HG02840 (cell line): Measurements from ENCODE around the gene MON1A.
"Not testable (repeated sequence)": the region's sequence is repeated elsewhere in the genome, so short reads cannot be mapped to it uniquely, and the experiment has no call there.

Experiments
- ATAC-seq: cut with Tn5 transposase; IDR thresholded peaks from one replicate; pipeline ENCODE4 v1.9.1; 2021; ENCODE audit warnings: mild to moderate bottlenecking, moderate library complexity, moderate number of reproducible peaks; ENCODE audit not compliant: unreplicated experiment, low FRiP score

The MON1A gene, protein sequence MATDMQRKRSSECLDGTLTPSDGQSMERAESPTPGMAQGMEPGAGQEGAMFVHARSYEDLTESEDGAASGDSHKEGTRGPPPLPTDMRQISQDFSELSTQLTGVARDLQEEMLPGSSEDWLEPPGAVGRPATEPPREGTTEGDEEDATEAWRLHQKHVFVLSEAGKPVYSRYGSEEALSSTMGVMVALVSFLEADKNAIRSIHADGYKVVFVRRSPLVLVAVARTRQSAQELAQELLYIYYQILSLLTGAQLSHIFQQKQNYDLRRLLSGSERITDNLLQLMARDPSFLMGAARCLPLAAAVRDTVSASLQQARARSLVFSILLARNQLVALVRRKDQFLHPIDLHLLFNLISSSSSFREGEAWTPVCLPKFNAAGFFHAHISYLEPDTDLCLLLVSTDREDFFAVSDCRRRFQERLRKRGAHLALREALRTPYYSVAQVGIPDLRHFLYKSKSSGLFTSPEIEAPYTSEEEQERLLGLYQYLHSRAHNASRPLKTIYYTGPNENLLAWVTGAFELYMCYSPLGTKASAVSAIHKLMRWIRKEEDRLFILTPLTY

DNA sequence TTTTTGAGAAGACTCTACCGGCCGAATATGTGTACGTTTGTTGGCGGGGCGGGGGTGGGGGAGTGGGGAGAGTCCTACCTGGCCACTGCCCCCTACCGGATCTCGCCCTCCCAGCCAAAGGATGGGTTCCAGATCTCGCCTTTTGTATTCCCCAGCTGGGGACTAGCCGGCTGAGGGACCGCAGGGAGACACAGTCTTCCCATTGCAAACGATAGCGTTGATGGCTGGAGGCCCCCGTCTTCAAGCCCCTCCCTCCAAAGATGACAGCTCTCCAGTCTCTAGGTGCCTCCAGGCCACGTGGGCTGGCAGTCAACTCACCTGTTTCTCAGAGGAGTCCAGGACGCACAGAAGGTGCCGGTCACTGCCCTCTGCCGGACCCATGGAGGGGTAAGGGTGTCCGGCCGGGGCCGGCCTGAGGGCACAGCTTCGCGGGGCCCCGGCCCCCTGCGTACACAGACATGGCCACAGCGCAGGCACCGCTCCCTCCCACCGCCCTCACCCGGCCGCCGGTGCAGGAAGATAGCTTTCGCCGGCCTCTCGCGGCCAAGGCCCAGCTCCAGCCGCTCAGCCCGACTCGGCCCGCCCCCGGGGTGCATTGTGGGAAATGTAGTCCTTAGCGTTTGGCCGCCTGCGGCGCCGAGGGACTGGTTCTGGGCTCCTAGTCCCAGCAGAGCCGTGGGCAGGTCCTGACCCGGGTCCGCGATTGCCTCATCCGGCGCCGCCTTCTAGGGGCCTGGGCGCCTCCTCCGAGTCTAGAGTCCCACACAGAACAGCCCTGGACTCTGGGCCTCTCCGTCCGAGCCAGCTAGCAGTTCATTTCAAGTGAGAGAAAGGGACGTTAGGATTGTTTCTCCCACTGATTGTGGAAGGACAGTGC lies at the start of gene MON1A:
MON1A (minus strand) TSS at position 521 of the 877 bp plus-strand sequence. CDS start 16,465 bp downstream, outside the sequence.
- peak; percentile 84 for ATAC-seq

DNA sequence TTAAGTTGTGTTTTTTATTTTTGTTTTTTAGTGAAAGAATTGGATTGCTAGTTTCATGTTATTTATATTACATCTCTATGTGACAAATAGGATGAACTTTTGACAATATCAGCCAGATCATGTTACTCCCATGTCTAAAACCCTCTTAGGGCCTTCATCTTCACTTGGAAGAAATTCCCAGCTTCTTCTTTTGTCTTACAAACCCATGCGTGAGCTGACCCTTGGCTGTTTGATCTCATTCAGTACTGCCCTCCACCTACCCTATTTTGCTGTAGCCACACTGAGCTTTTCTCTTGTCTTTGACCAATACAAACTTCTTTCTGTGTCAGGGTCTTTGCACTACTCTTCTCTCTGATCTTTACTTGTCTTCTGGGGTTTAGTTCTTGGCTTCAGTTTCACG lies 47.3 kb upstream of the MON1A start:
- no peak for ATAC-seq

- ATAC-seq = no peak
Observed at GRCh38 chr3:49972656-49973055, 43.0 kb upstream of the MON1A start.

DNA sequence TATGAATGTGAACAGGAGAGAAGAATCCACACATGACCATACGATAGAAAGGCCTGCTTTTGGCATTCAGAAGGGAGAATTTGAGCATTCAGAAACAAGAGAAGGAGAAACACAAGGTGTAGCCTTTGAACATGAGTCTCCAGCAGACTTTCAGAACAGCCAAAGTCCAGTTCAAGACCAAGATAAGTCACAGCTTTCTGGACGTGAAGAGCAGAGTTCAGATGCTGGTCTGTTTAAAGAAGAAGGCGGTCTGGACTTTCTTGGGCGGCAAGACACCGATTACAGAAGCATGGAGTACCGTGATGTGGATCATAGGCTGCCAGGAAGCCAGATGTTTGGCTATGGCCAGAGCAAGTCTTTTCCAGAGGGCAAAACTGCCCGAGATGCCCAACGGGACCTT lies 38.7 kb upstream of the MON1A start:
- ATAC-seq = no peak

GRCh38 chr3:49967291-49967690 lies 37.7 kb upstream of the MON1A start:
- no peak for ATAC-seq

- no peak for ATAC-seq
Observed at GRCh38 chr3:49966233-49966942, 36.8 kb upstream of the MON1A start.

DNA sequence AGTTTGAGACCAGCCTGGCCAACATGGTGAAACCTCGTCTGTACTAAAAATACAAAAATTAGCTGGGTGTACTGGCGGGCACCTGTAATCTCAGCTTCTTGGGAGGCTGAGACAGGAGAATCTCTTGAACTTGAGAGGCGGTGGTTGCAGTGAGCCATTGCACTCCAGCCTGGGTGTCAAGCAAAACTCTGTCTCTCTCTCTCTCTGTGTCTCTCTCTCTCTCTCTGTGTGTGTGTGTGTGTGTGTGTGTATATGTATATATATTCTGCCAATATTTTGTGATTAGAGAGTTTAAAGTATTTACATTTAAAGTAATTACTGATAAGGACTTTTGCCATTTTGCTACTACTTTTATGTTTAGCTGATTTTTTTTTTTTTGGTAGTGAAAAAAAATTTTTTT lies 26.0 kb upstream of the MON1A start:
- no peak for ATAC-seq

DNA sequence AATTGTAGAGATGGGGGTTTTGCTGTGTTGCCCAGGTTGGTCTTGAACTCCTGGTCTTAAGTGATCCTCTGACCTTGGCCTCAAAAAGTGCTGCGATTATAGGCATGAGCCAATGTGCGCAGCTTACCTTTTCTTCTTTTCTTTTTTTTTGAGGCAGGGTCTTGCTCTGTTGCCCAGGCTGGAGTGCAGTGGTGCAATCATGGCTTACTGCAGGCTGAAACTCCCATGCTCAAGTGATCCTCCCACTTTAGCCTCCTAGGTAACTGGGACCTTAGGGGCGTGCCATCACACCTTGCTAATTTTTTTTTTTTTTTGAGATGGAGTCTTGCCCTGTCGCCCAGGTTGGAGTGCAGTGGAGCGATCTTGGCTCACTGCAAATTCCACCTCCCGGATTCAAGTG lies 23.3 kb upstream of the MON1A start:
- no peak for ATAC-seq

DNA sequence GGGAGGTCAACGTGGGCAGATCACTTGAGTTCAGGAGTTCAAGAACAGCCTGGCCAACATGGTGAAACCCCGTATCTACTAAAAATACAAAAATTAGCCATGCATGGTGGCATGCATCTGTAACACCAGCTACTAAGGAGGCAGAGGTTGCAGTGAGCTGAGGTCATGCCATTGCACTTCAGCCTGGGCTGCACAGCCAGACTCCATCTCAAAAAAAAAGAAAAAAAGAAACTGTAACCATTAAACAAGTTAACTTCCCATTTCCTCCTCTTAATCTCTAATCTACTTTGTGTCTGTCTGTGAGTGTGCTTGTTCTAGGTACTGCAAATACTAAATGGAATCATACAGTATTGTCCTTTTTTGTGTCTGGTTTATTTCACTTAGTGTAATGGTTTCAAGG lies 13.0 kb upstream of the MON1A start:
- ATAC-seq = no peak

DNA sequence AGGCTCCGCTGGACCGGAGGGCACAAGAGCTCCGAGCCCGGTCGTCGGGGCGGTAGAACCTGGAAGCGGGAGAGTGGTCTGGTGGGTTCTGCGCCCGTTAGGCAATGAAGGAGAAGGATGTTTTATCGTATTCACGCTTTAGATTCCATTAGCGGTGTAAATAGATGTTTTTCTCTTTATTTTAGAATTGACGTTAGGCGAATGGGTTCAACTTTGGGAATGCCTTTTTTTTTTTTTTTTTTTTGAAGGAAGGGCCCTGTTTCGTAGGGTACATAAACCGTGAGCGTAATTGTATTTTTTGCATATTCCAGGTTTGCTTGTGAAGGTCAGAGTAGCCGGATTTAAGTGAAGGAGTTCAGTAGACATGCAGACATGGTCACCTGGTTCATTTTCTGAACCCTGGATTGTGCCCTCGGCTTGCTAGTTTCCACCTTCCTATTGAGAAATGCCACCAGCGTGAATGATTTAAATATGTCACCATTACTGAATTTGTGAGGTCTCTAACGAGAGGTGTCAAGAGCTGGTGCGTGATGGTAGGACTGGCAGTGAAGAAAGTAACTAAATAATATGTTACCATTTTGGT lies 11.1 kb upstream of the MON1A start:
- ATAC-seq = no peak

DNA sequence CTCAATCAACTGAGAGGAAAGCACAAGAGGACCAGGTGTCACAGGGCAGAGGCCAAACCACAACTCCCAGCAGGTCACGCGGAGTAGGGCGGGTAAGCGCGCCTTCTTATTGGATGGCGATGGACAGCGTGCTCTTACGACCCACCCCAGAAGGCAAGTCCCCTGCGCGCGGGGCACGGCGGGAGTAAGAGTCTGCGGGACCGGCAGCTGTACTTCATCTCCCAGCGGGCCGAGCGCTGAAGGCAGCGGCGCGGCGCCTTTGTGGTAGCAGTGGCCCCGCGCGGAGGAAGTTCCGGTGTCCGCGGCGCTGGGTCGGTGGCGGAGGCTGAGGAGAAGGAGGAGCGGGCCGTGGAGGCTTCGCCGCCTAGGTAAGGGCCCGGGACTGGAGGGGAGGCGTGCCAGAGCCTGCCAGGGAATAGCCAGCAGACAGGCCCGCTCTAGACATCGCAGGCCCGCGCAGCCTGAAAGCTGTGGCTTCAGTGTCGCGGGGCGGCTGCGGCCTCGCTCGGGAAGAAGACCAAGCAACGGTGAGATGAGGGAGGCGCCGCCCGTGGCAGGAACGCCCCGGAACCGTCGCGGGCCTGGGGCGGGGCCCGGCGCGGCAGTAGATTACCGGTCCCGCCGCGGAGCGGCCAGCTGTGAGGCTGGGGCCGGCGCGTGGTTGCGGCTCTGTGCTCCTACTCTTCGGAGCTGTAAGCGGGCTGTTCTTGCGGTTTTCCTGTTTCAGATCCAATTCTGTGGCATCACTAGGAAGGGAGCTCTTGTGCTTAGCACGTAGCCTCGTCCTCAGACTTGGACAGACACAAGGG lies 10.5 kb upstream of the MON1A start, which contains the start of gene RBM6:
RBM6 (plus strand) TSS at position 293 of the 809 bp plus-strand sequence. CDS start 22,492 bp downstream, outside the sequence.
- peak; percentile 84 for ATAC-seq

- ATAC-seq = no peak
Observed at GRCh38 chr3:49937090-49937489, 7.5 kb upstream of the MON1A start.

GRCh38 chr3:49932281-49932680 lies 2.7 kb upstream of the MON1A start:
- ATAC-seq = not testable (repeated sequence)

DNA sequence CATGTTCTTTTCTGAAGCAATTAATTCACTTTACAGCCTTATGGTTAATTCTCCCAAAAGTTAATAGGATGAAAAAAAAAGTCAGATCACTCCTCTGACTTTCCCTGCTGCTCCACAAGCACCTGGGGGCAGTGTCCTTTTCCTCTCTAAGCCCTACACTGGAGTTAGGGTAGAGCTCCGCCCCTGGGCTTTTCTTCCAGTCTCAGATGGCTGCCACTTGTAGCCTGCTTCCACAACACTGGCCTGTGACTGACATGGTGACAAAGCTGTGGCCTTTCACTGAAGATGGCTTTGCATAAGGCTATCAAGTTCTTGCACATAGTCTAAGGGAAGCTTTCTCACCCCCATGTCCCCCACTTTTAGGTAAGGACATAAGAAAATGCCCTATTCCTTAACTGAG lies 1.3 kb upstream of the MON1A start:
- ATAC-seq = no peak

DNA sequence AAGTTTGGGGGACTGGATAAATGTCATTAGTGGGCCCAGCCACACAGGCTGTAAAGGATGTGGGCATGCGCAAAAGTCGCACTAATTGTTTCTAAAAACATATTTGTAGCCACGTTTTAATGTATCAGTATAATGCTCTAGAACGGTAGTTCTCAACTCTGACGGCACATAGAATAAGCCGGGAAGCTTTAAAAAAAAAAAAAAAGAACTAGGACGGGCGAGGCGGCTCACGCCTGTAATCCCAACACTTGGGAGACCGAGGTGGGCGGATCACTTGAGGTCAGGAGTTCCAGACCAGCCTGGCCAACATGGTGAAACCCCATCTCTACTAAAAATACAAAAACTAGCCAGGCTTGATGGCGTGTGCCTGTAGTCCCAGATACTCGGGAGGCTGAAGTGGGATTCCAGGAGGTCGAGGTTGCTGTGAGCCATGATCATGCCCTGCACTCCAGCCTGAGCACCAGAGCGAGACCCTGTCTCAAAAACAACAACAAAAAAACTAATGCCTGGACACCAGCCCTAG lies 618 bp upstream of the MON1A start:
- ATAC-seq = no peak

DNA sequence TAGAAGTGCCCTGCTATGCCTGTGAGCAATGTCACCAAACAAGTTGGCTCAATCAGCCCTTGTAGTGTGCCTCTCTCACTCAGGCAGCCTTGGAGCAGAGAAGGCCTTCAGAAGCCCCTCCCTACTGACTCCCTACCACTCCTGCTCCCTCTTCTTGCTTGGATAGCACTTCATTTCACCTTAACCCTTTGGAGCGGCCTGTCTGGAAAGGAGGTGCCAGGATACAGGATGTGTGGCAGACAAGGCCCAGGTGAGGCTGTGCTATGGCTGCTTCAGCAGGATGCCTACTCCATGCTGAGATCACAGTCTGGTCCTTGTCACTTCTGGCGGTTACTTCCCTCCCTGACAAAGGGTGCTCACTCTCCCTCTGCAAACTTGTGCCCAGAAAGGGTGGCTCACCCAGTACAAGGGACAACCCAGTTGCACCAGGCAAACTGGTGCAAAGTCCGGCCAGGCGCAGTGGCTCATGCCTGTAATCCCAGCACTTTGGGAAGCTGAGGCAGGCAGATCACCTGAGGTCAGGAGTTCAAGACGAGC lies 1.1 kb downstream of the MON1A start:
- no peak for ATAC-seq

DNA sequence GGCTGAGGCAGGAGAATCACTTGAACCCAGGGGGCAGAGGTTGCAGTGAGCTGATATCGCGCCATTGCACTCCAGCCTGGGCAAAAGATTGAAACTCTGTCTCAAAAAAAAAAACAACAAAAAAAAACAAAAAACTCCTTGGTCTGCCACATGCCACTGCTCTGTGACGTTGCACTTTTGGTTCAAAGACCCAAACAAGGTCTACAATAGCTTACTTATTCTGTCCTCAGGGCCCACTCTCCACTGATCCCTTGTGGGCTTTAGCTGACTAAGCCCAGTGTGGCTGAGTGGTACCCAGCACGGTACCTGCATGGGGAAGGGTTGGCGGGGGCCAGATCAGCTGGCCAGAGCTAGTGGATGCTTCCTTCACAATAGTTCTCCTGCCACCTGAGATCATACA lies 1.8 kb downstream of the MON1A start:
- ATAC-seq = no peak

DNA sequence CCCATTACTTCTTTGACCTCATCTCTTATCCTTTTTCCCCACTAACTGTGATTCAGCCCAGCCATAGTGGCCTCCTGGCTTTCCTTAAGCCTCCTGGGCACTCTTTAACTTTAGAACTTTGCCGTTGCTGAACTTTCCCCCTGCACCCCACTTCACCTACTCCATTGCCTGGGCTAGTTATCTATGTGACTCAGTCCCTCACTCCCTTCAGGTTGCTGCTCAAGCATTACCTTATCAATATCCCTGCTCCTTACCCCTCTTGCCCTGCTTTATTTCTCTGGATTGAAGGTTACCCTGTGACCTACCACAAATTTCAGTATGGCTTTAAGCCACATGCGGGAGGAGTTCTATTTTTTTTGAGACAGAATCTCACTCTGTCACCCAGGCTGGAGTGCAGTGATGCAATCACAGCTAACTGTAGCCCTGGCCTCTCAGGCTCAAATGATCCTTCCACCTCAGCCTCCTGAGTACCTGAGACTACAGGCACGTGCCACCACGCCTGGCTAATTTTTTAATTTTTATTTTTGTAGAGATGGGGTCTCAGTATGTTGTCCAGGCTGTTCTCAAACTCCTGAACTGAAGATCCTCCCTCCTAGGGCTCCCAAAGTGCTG lies 3.4 kb downstream of the MON1A start:
- no peak for ATAC-seq
